H1 (cell line): ENCODE measurements around the gene CD72. TPM values are rescaled to one million over a fixed set of nuclear protein-coding genes. Genes with fewer than 3 reads are reported as not detected.

Experiments used
- CHD1 ChIP-seq: IDR thresholded peaks from 2 replicates; pipeline ENCODE4 v1.6.1; 2012; ENCODE audit warnings: low read depth, low read length, improper control_type of control experiment
- CTBP2 ChIP-seq: IDR thresholded peaks from 2 replicates; pipeline ENCODE4 v1.7.0; 2011; ENCODE audit warnings: borderline replicate concordance, mild to moderate bottlenecking, moderate library complexity, mixed read lengths, low read length; ENCODE audit not compliant: insufficient read depth, insufficient read length
- EZH2 ChIP-seq: fragments of 200-600 bp; sonication (generic); IDR thresholded peaks from 2 replicates; pipeline ENCODE4 v1.7.1; 2012; ENCODE audit warnings: low read depth, mild to moderate bottlenecking, moderate library complexity, low read length, inconsistent platforms; ENCODE audit not compliant: severe bottlenecking
- GABPA ChIP-seq: IDR thresholded peaks from 2 replicates; pipeline ENCODE4 v1.6.1; 2011; ENCODE audit warnings: mild to moderate bottlenecking, low read length, moderate library complexity, borderline replicate concordance; ENCODE audit not compliant: insufficient read depth
- KDM1A ChIP-seq: fragments of 200-600, 300-600 bp; sonication (generic); IDR thresholded peaks from 2 replicates; pipeline ENCODE4 v1.7.1; 2016; ENCODE audit warnings: mild to moderate bottlenecking, low read length, borderline replicate concordance
- SIRT6 ChIP-seq: IDR thresholded peaks from one replicate; pipeline ENCODE4 v1.7.1; 2012; ENCODE audit warnings: low read length, inconsistent platforms
- SP4 ChIP-seq: IDR thresholded peaks from 2 replicates; pipeline ENCODE4 v1.6.1; 2012; ENCODE audit warnings: low read length, inconsistent platforms
- USF2 ChIP-seq: IDR thresholded peaks from 2 replicates; pipeline ENCODE4 v1.6.1; 2011; ENCODE audit warnings: low read length, improper control_type of control experiment
- polyA plus RNA-seq, 7 experiments: library from polyadenylated mRNA; depleted of rRNA in 3 of 7; stranded (reverse) in 5 of 7; unstranded in 2 of 7; fragments of >200 nt in 5 of 7; fragments of 200-250 nt in 2 of 7; gene quantifications; 1 replicate in 5 of 7; 2 replicates in 1 of 7; 4 replicates in 1 of 7; pipeline versions ENCODE4 v1.2.1 to v1.2.3, GENCODE V29; 2011 to 2013; ENCODE audit warnings: missing spikeins in 2 of 7, mixed read lengths in 2 of 7
- total RNA-seq: library from RNA; stranded (reverse); fragmentation: NEBNext Ultra II Directional; extraction: Animal tissue kit (Norgen Biotek cat#: 25700); gene quantifications from 2 replicates; pipeline ENCODE4 v1.2.1, GENCODE V29; 2021
- TF ChIP-seq, protein P1 (sequence below): fragments of 300-600 bp; sonication (generic); IDR thresholded peaks from 2 replicates; pipeline ENCODE4 v1.7.1; 2012; ENCODE audit warnings: low read length, moderate library complexity, mild to moderate bottlenecking, inconsistent platforms; ENCODE audit not compliant: insufficient replicate concordance

Gene CD72
- total and polyA plus RNA-seq, 2 of the 8 experiments (the other 6 are each of a cell fraction or from before 2014, with no cell fraction given) = 4.0 to 4.5 TPM

GRCh38 chr9:35657546-35658136 is 39.4 kb upstream of the CD72 start, which contains the start of gene RMRP (continued):
- TF ChIP-seq, protein P1, sequence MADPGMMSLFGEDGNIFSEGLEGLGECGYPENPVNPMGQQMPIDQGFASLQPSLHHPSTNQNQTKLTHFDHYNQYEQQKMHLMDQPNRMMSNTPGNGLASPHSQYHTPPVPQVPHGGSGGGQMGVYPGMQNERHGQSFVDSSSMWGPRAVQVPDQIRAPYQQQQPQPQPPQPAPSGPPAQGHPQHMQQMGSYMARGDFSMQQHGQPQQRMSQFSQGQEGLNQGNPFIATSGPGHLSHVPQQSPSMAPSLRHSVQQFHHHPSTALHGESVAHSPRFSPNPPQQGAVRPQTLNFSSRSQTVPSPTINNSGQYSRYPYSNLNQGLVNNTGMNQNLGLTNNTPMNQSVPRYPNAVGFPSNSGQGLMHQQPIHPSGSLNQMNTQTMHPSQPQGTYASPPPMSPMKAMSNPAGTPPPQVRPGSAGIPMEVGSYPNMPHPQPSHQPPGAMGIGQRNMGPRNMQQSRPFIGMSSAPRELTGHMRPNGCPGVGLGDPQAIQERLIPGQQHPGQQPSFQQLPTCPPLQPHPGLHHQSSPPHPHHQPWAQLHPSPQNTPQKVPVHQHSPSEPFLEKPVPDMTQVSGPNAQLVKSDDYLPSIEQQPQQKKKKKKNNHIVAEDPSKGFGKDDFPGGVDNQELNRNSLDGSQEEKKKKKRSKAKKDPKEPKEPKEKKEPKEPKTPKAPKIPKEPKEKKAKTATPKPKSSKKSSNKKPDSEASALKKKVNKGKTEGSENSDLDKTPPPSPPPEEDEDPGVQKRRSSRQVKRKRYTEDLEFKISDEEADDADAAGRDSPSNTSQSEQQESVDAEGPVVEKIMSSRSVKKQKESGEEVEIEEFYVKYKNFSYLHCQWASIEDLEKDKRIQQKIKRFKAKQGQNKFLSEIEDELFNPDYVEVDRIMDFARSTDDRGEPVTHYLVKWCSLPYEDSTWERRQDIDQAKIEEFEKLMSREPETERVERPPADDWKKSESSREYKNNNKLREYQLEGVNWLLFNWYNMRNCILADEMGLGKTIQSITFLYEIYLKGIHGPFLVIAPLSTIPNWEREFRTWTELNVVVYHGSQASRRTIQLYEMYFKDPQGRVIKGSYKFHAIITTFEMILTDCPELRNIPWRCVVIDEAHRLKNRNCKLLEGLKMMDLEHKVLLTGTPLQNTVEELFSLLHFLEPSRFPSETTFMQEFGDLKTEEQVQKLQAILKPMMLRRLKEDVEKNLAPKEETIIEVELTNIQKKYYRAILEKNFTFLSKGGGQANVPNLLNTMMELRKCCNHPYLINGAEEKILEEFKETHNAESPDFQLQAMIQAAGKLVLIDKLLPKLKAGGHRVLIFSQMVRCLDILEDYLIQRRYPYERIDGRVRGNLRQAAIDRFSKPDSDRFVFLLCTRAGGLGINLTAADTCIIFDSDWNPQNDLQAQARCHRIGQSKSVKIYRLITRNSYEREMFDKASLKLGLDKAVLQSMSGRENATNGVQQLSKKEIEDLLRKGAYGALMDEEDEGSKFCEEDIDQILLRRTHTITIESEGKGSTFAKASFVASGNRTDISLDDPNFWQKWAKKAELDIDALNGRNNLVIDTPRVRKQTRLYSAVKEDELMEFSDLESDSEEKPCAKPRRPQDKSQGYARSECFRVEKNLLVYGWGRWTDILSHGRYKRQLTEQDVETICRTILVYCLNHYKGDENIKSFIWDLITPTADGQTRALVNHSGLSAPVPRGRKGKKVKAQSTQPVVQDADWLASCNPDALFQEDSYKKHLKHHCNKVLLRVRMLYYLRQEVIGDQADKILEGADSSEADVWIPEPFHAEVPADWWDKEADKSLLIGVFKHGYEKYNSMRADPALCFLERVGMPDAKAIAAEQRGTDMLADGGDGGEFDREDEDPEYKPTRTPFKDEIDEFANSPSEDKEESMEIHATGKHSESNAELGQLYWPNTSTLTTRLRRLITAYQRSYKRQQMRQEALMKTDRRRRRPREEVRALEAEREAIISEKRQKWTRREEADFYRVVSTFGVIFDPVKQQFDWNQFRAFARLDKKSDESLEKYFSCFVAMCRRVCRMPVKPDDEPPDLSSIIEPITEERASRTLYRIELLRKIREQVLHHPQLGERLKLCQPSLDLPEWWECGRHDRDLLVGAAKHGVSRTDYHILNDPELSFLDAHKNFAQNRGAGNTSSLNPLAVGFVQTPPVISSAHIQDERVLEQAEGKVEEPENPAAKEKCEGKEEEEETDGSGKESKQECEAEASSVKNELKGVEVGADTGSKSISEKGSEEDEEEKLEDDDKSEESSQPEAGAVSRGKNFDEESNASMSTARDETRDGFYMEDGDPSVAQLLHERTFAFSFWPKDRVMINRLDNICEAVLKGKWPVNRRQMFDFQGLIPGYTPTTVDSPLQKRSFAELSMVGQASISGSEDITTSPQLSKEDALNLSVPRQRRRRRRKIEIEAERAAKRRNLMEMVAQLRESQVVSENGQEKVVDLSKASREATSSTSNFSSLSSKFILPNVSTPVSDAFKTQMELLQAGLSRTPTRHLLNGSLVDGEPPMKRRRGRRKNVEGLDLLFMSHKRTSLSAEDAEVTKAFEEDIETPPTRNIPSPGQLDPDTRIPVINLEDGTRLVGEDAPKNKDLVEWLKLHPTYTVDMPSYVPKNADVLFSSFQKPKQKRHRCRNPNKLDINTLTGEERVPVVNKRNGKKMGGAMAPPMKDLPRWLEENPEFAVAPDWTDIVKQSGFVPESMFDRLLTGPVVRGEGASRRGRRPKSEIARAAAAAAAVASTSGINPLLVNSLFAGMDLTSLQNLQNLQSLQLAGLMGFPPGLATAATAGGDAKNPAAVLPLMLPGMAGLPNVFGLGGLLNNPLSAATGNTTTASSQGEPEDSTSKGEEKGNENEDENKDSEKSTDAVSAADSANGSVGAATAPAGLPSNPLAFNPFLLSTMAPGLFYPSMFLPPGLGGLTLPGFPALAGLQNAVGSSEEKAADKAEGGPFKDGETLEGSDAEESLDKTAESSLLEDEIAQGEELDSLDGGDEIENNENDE = peak; percentile 23
- TF ChIP-seq USF2 = peak; percentile 4; the same call in 1 of the 2 replicates
- TF ChIP-seq SP4 = peak; percentile 73; the same call in 1 of the 2 replicates
- no peak for TF ChIP-seq SIRT6
- TF ChIP-seq KDM1A = peak; percentile 77; the same call in 1 of the 2 replicates
- no peak for TF ChIP-seq CTBP2
- no peak for TF ChIP-seq EZH2
- TF ChIP-seq CHD1 = no peak
- no peak for TF ChIP-seq GABPA
